ENCODE results near the gene SLC52A3.
A peak's percentile ranks its signal among the peaks of the same experiment; 100 is the strongest.

SLC52A3 gene

GRCh38 chr20:770691-771090, 2.4 kb upstream of the SLC52A3 start:
- no peak for DNase-seq (ENCODE audit: low read depth in 2 of 2)
- TF ChIP-seq CTCF (IDR thresholded peaks at IDR 0.05; ENCODE audit: low read depth, low read length): no peak
- no peak overlapping the region for H3K4me3 ChIP-seq (replicated peaks in 1 of 2; ENCODE audit: low read depth in 2 of 2, low read length in 2 of 2)

GRCh38 chr20:766906-767305, 1.4 kb downstream of the SLC52A3 start:
- no peak for TF ChIP-seq CTCF (IDR thresholded peaks at IDR 0.05; ENCODE audit: low read depth, low read length)
- no peak overlapping the region for H3K4me3 ChIP-seq (replicated peaks in 1 of 2; ENCODE audit: low read depth in 2 of 2, low read length in 2 of 2)
- DNase-seq (ENCODE audit: low read depth in 2 of 2): no peak

DNA sequence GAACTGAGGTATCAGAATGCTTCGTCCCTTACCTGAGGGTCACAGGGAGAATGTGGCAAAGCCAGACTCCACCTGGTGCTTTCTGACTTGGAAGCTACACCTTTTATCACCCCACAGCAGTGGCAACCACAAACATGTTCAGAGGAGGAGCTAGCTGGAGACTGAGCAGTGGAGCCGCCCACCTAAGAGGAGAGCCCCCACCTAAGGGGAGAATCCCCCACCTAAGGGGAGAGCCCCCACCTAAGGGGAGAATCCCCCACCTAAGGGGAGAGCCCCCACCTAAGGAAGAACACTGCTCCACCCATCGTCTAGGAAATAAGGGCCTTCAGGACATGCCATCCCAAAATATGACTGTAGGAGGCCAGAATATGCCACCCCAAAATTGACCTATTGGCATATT, 4.0 kb downstream of the SLC52A3 start:
- DNase-seq (ENCODE audit: low read depth in 2 of 2): no peak
- TF ChIP-seq CTCF (IDR thresholded peaks at IDR 0.05; ENCODE audit: low read depth, low read length): no peak
- no peak overlapping the region for H3K4me3 ChIP-seq (replicated peaks in 1 of 2; ENCODE audit: low read depth in 2 of 2, low read length in 2 of 2)

DNA sequence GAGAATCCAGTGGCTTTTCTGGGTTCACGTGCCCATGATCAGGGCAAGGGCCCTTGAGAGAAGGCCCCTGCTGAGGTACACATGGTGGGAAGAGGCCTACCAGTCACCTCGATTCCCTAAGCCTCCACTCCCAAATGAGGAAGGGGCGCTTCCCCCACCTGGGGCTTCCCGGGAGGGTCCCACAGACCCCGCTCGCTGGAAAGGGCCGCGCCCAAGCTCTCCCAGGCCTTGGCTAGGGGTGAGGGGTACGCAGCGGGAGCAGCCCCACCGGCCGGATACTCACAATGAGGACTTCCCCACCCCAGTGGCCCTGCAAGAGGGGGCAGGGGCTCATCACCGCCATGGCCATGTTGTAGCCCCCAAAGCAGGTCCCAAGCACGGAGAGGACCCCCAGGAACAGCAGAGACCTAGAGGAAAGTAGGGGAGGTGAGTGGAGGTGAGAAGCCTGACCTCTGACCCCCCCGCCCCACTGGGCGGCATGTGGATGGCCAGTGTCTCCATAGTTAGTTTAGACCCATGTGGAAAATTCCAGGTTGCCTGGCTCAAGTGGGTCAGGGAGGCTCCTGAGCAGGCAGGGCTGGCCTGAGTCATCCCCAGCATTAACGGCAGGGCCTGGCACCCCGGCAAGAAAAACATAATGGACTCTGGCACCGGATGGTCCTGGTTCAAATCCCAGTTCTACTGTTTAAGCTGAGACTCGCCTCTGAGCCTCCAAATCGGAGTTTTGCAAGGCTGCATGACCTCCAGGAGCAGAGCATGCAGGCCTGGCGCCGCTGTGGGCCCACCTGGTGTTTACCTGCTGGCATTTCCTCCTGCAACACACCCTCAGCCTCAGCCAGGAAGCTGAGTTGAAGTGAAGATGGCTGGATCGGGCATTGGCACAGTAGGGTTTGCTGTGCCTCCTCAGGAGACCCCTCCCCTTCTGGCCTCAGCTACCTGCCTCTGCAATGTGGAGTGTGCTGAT, 6.6 kb downstream of the SLC52A3 start:
- DNase-seq (ENCODE audit: low read depth in 2 of 2): no peak
- no peak for TF ChIP-seq CTCF (IDR thresholded peaks at IDR 0.05; ENCODE audit: low read depth, low read length)
- no peak overlapping the region for H3K4me3 ChIP-seq (replicated peaks in 1 of 2; ENCODE audit: low read depth in 2 of 2, low read length in 2 of 2)

DNA sequence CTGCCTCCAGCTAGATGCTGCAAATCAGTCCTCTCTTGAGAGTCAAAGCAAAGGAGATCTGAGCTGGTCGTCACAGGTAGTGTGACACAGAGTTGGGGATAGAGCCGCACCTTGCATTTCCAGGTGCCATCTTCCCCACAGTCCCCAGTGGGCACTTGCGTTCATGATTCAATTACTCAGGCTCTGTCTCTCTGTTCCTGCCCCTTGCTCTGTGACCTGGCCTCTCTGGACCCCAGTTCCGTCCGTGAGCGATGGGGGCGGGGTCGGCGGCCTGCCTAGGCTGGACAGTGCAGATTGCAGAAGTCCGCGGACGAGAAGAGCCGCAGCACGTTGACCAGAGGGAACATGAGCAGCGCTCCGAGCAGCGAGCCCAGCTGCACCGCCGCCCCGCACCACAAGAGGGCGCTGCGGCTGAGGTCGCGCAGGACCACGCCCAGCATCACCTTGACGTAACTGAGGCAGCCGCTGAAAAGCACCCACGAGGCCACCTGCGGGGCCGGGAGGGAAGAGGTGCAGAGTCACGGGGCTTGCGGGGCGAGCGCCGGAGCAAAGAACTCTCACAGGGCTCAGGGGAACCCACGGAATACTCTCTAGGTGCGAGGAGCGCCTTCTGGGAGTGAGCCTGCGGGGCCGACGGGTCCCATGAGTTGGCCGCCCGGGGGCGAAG, 7.4 kb downstream of the SLC52A3 start:
- DNase-seq (ENCODE audit: low read depth in 2 of 2): peak; percentile 18 to 24

GRCh38 chr20:757506-757905, 10.8 kb downstream of the SLC52A3 start:
- no peak overlapping the region for H3K4me3 ChIP-seq (replicated peaks in 1 of 2; ENCODE audit: low read depth in 2 of 2, low read length in 2 of 2)
- TF ChIP-seq CTCF (IDR thresholded peaks at IDR 0.05; ENCODE audit: low read depth, low read length): no peak
- DNase-seq (ENCODE audit: low read depth in 2 of 2): no peak

More for the DNA sequence above, 7.4 kb downstream of the SLC52A3 start:
- H3K4me3 ChIP-seq (replicated peaks in 1 of 2; ENCODE audit: low read depth in 2 of 2, low read length in 2 of 2): no peak overlapping the region
- peak; percentile 83 for TF ChIP-seq CTCF (IDR thresholded peaks at IDR 0.05; ENCODE audit: low read depth, low read length)

Data from cardiac fibroblast (primary cell).